HCT116 (cell line): ENCODE results near the gene SLC16A5. TPM values are rescaled to one million over a fixed set of nuclear protein-coding genes. Genes with fewer than 3 reads are reported as not detected.

ENCODE experiments used
- ATAC-seq: fragments of 200-7000 bp; cut with Tn5 transposase; 2 replicates; pipeline ENCODE4 v1.9.1; 2020; ENCODE audit warnings: mild to moderate bottlenecking, moderate library complexity
- BruUV-seq: library from RNA; stranded (reverse); fragments of 400-500 nt; replicated peaks from 2 replicates; lab custom pipeline; 2021; lab: Mats Ljungman, UMichigan
- CTCF ChIA-PET: fragments of 300-600 bp; sonication (Branson Sonifier 250); formaldehyde crosslinking; loops from one replicate; lab custom pipeline; 2021; ENCODE audit warnings: antibody characterized with exemption; lab: Charles Lee
- POLR2A ChIA-PET: fragments of 300-600, 350-600 bp; sonication (Branson Sonifier 250); formaldehyde crosslinking; loops from one replicate; lab custom pipeline; 2021; ENCODE audit warnings: antibody characterized with exemption; lab: Charles Lee
- RAD21 ChIA-PET, 2 experiments: fragments of 300-600 bp; sonication (Branson Sonifier 250); formaldehyde crosslinking; loops; one replicate each; lab custom pipeline; 2023; ENCODE audit warnings: low total read pairs in 2 of 2; ENCODE audit not compliant: uncharacterized antibody in 2 of 2, unreplicated experiment in 2 of 2, low non-redundant PET in 1 of 2; lab: Charles Lee
- DNase-seq: peaks from one replicate; pipeline ENCODE4 v3.0.0-alpha.2; 2010; ENCODE audit warnings: low read depth, low spot score
- H2AFZ ChIP-seq: fragments of 200-600 bp; shearing (Covaris generic), sonication (generic); 2 replicates; pipeline ENCODE4 v1.6.1; 2017; ENCODE audit warnings: low read depth, mixed run types, mixed read lengths, antibody characterized with exemption, low read length; ENCODE audit not compliant: poor library complexity, severe bottlenecking
- H3K27ac ChIP-seq: 2 replicates; pipeline ENCODE4 v1.5.1; 2012; ENCODE audit warnings: low read depth, low read length
- H3K27me3 ChIP-seq: fragments of 200-600 bp; sonication (generic); 2 replicates; pipeline ENCODE4 v1.6.1; 2016; ENCODE audit warnings: mixed run types, low read length, mixed read lengths; ENCODE audit not compliant: insufficient read depth
- H3K36me3 ChIP-seq, 2 experiments: fragments of 200-500 bp in 1 of 2; fragments of 200-600 bp in 1 of 2; sonication (Bioruptor generic) in 1 of 2; sonication (generic) in 1 of 2; 2 replicates each; pipeline versions ENCODE4 v1.5.1 to v1.6.1; 2014 to 2016; ENCODE audit warnings: low read length in 2 of 2, inconsistent platforms in 1 of 2, mixed read lengths in 1 of 2, mixed run types in 1 of 2; ENCODE audit not compliant: insufficient read depth in 2 of 2, control insufficient read depth in 1 of 2
- H3K4me1 ChIP-seq, 2 experiments: fragments of 200-600 bp in 1 of 2; sonication (generic) in 1 of 2; 2 replicates each; pipeline versions ENCODE4 v1.5.1 to v1.6.1; 2012 to 2017; ENCODE audit warnings: low read length in 2 of 2, inconsistent platforms in 1 of 2, mild to moderate bottlenecking in 1 of 2, mixed read lengths in 1 of 2, mixed run types in 1 of 2, moderate library complexity in 1 of 2; ENCODE audit not compliant: insufficient read depth in 2 of 2, control insufficient read depth in 1 of 2
- H3K4me2 ChIP-seq: fragments of 200-600 bp; sonication (generic); 2 replicates; pipeline ENCODE4 v1.6.1; 2017; ENCODE audit warnings: mixed run types, low read length, mixed read lengths
- H3K4me3 ChIP-seq, 2 experiments: fragments of 200-600 bp in 1 of 2; sonication (generic) in 1 of 2; replicated peaks in 1 of 2; 2 replicates each; pipeline ENCODE4 v1.5.1; 2011 to 2016; ENCODE audit warnings: low read length in 2 of 2, control low read depth in 1 of 2, low read depth in 1 of 2, mild to moderate bottlenecking in 1 of 2, mixed read lengths in 1 of 2, mixed run types in 1 of 2
- H3K79me2 ChIP-seq: fragments of 200-600 bp; sonication (generic); 2 replicates; pipeline ENCODE4 v1.6.1; 2017; ENCODE audit warnings: mild to moderate bottlenecking, mixed run types, low read length, moderate library complexity, mixed read lengths; ENCODE audit not compliant: insufficient read depth
- H3K9ac ChIP-seq: fragments of 200-600 bp; sonication (generic); 2 replicates; pipeline ENCODE4 v1.6.1; 2016; ENCODE audit warnings: low read length, mixed read lengths
- H3K9me2 ChIP-seq: fragments of 200-600 bp; sonication (generic), shearing (Covaris generic); 2 replicates; pipeline ENCODE4 v1.6.1; 2017; ENCODE audit warnings: mixed run types, mild to moderate bottlenecking, moderate library complexity; ENCODE audit not compliant: insufficient read depth
- H3K9me3 ChIP-seq, 2 experiments: fragments of 200-500 bp in 1 of 2; fragments of 200-600 bp in 1 of 2; sonication (Bioruptor generic) in 1 of 2; sonication (generic) in 1 of 2; 2 replicates each; pipeline ENCODE4 v1.6.1; 2014 to 2017; ENCODE audit warnings: low read length in 2 of 2, mixed read lengths in 2 of 2, inconsistent platforms in 1 of 2, low read depth in 1 of 2, mild to moderate bottlenecking in 1 of 2, mixed run types in 1 of 2, moderate library complexity in 1 of 2; ENCODE audit not compliant: control insufficient read depth in 1 of 2, insufficient read depth in 1 of 2
- H4K20me1 ChIP-seq: fragments of 200-600 bp; sonication (generic), shearing (Covaris generic); 2 replicates; pipeline ENCODE4 v1.6.1; 2017; ENCODE audit warnings: mixed run types, mild to moderate bottlenecking, moderate library complexity; ENCODE audit not compliant: insufficient read depth
- ATF3 ChIP-seq: IDR thresholded peaks from 2 replicates; pipeline ENCODE4 v1.6.1; 2012
- CBX3 ChIP-seq: IDR thresholded peaks from 2 replicates; pipeline ENCODE4 v1.6.1; 2012; ENCODE audit warnings: low read depth
- EGR1 ChIP-seq: IDR thresholded peaks from 2 replicates; pipeline ENCODE4 v1.6.1; 2012; ENCODE audit warnings: low read depth
- ELF1 ChIP-seq: IDR thresholded peaks from 2 replicates; pipeline ENCODE4 v1.6.1; 2012; ENCODE audit warnings: low read depth, borderline replicate concordance
- EZH2 ChIP-seq: fragments of 200-600 bp; sonication (generic); IDR thresholded peaks from 2 replicates; pipeline ENCODE4 v1.6.1; 2017; ENCODE audit warnings: antibody characterized with exemption, mixed run types
- EZH2phosphoT487 ChIP-seq: fragments of 200-600 bp; IDR thresholded peaks from 2 replicates; pipeline ENCODE4 v1.6.1; 2018; ENCODE audit warnings: antibody characterized with exemption, borderline replicate concordance
- FOSL1 ChIP-seq: IDR thresholded peaks from 2 replicates; pipeline ENCODE4 v1.6.1; 2012; ENCODE audit warnings: low read depth
- JUND ChIP-seq: IDR thresholded peaks from 2 replicates; pipeline ENCODE4 v1.6.1; 2012
- POLR2A ChIP-seq: IDR thresholded peaks from 2 replicates; pipeline ENCODE4 v1.7.0; 2011; ENCODE audit warnings: borderline replicate concordance; ENCODE audit not compliant: insufficient read depth, insufficient read length; ENCODE audit errors: extremely low read depth
- POLR2AphosphoS5 ChIP-seq: IDR thresholded peaks from 2 replicates; pipeline ENCODE4 v1.6.1; 2011; ENCODE audit warnings: mild to moderate bottlenecking, low read depth, low read length, moderate library complexity
- RAD21 ChIP-seq: IDR thresholded peaks from 2 replicates; pipeline ENCODE4 v1.6.1; 2012; ENCODE audit warnings: low read depth, mild to moderate bottlenecking
- SIN3A ChIP-seq: IDR thresholded peaks from 2 replicates; pipeline ENCODE4 v1.6.1; 2012; ENCODE audit warnings: low read depth
- SP1 ChIP-seq: IDR thresholded peaks from 2 replicates; pipeline ENCODE4 v1.6.1; 2012; ENCODE audit warnings: low read depth
- SRF ChIP-seq: IDR thresholded peaks from 2 replicates; pipeline ENCODE4 v1.6.1; 2012; ENCODE audit warnings: low read depth
- TCF7L2 ChIP-seq: IDR thresholded peaks from 2 replicates; pipeline ENCODE4 v1.7.0; 2011; ENCODE audit warnings: borderline replicate concordance, inconsistent platforms; ENCODE audit not compliant: insufficient read depth, insufficient read length; ENCODE audit errors: extremely low read depth
- YY1 ChIP-seq: IDR thresholded peaks from 2 replicates; pipeline ENCODE4 v1.6.1; 2011; ENCODE audit warnings: low read length, low read depth, moderate library complexity, mild to moderate bottlenecking; ENCODE audit not compliant: insufficient replicate concordance; ENCODE audit errors: extremely low read depth
- ZFX ChIP-seq: fragments of 450-650 bp; IDR thresholded peaks from 2 replicates; pipeline ENCODE4 v1.6.1; 2017
- ZNF274 ChIP-seq: fragments of 200-500 bp; sonication (Bioruptor generic); IDR thresholded peaks from 2 replicates; pipeline ENCODE4 v1.6.1; 2014; ENCODE audit warnings: mild to moderate bottlenecking, low read depth, low read length, inconsistent platforms
- intact Hi-C: fragments of 100-400 bp; cut with micrococcal nuclease; formaldehyde crosslinking; loops from 2 replicates; pipeline ENCODE4 v1.10.0; 2022
- total RNA-seq: library from RNA; stranded (reverse); gene quantifications from one replicate; pipeline ENCODE4 v1.2.1, GENCODE V29; 2021; ENCODE audit not compliant: unreplicated experiment
- TF ChIP-seq, protein P1 (sequence below): IDR thresholded peaks from 2 replicates; pipeline ENCODE4 v1.6.1; 2012; ENCODE audit warnings: low read depth
- TF ChIP-seq, protein P2 (sequence below), 3 experiments: fragments of 200-600 bp in 1 of 3; sonication (generic) in 1 of 3; IDR thresholded peaks in 2 of 3; conservative IDR thresholded peaks in 1 of 3; 2 replicates each; pipeline ENCODE4 v1.5.1; 2012 to 2017; ENCODE audit warnings: low read depth in 2 of 3, low read length in 2 of 3, antibody characterized with exemption in 1 of 3, borderline replicate concordance in 1 of 3, control low read depth in 1 of 3, mild to moderate bottlenecking in 1 of 3, mixed read lengths in 1 of 3, mixed run types in 1 of 3, moderate library complexity in 1 of 3; ENCODE audit not compliant: insufficient read depth in 1 of 3

Gene SLC16A5
- total RNA-seq, 1 experiment from 2014 or later = 79.3 TPM

DNA sequence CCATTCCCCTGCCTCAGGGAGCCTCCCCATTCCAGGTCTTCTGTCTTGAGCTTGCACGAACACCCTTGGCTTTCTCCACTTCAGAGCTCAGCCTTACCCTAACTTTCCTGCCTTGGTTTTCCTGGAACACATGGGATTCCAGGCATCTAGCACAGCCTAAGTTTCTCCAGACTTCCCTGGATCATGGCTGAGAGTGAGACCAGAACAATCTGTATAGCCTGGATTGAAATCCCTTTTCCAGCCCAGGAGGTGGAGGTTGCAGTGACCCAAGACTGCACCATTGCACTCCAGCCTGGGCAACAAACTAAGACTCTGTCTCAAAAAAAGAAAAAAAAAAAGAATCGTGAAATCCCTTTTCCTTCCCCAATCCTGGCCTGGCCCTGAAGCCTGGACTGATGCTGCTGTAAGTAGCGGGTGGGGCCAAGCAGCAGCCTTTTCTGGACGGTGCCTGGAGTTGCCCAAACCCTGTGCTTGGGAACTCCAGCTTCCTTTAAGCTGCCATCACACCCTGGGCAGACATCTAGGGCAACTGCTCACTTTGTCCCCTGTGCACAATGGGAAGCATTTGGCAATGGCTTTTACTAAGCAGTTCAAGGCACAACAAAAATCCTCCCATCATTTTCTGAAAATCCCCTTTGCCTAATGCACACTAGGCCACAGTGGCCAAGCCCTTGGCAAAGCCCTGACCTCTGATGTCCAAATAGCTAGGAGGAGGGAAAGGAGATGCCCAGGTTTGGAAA lies 12.0 kb upstream of the SLC16A5 start:
- Histone ChIP-seq H4K20me1 (no peaks in the 10 kb centered on the region), H3K4me3 (no peak overlapping the region), H3K27ac (peak overlapping the region; percentile 3; the same call in 1 of the 2 replicates), H3K4me1 (peaks cover 57 to 61% of the 10 kb centered on the region in 2 experiments), H3K9me3 (no peaks in the 10 kb centered on the region), H2AFZ (no peak overlapping the region), H3K36me3 (no peaks in the 10 kb centered on the region), H3K9ac (peak overlapping the region; percentile 15; the same call in 1 of the 2 replicates), H3K27me3 (no peaks in the 10 kb centered on the region), H3K79me2 (no peaks in the 10 kb centered on the region), H3K9me2 (no peaks in the 10 kb centered on the region), H3K4me2 (peak overlapping the region; percentile 11; the same call in 1 of the 2 replicates)
- ChIA-PET RAD21 (interaction anchor here in 1 of 2 experiments (0.9 kb wide), 1 partner anchor 38 kb away, joined by 3 read pairs; no protein-coding TSS in a partner anchor), POLR2A (interaction anchor here (1.5 kb wide), 1 partner anchor 34 kb away, joined by 4 read pairs; the partner anchor contains the start of gene ARMC7), CTCF (interaction anchor here (1.0 to 1.7 kb wide), 3 partner anchors 21 to 126 kb away, joined by 3 to 5 read pairs (median 4); no protein-coding TSS in a partner anchor)
- ATAC-seq (no peak), DNase-seq (no peak)
- intact Hi-C loops = no loop called here
- BruUV-seq = no TSS peak
- TF ChIP-seq POLR2A = no peak
- TF ChIP-seq POLR2AphosphoS5 = no peak
- TF ChIP-seq, protein P1, sequence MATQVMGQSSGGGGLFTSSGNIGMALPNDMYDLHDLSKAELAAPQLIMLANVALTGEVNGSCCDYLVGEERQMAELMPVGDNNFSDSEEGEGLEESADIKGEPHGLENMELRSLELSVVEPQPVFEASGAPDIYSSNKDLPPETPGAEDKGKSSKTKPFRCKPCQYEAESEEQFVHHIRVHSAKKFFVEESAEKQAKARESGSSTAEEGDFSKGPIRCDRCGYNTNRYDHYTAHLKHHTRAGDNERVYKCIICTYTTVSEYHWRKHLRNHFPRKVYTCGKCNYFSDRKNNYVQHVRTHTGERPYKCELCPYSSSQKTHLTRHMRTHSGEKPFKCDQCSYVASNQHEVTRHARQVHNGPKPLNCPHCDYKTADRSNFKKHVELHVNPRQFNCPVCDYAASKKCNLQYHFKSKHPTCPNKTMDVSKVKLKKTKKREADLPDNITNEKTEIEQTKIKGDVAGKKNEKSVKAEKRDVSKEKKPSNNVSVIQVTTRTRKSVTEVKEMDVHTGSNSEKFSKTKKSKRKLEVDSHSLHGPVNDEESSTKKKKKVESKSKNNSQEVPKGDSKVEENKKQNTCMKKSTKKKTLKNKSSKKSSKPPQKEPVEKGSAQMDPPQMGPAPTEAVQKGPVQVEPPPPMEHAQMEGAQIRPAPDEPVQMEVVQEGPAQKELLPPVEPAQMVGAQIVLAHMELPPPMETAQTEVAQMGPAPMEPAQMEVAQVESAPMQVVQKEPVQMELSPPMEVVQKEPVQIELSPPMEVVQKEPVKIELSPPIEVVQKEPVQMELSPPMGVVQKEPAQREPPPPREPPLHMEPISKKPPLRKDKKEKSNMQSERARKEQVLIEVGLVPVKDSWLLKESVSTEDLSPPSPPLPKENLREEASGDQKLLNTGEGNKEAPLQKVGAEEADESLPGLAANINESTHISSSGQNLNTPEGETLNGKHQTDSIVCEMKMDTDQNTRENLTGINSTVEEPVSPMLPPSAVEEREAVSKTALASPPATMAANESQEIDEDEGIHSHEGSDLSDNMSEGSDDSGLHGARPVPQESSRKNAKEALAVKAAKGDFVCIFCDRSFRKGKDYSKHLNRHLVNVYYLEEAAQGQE = no peak
- no peak for TF ChIP-seq SP1
- TF ChIP-seq ELF1 = no peak
- no peak for TF ChIP-seq TCF7L2
- TF ChIP-seq ATF3 = no peak
- TF ChIP-seq FOSL1 = no peak
- no peak for TF ChIP-seq SRF
- no peak for TF ChIP-seq EGR1
- TF ChIP-seq ZFX = no peak
- TF ChIP-seq SIN3A = no peak
- TF ChIP-seq JUND = no peak
- no peak for TF ChIP-seq ZNF274
- TF ChIP-seq EZH2 = no peak
- TF ChIP-seq, protein P2, sequence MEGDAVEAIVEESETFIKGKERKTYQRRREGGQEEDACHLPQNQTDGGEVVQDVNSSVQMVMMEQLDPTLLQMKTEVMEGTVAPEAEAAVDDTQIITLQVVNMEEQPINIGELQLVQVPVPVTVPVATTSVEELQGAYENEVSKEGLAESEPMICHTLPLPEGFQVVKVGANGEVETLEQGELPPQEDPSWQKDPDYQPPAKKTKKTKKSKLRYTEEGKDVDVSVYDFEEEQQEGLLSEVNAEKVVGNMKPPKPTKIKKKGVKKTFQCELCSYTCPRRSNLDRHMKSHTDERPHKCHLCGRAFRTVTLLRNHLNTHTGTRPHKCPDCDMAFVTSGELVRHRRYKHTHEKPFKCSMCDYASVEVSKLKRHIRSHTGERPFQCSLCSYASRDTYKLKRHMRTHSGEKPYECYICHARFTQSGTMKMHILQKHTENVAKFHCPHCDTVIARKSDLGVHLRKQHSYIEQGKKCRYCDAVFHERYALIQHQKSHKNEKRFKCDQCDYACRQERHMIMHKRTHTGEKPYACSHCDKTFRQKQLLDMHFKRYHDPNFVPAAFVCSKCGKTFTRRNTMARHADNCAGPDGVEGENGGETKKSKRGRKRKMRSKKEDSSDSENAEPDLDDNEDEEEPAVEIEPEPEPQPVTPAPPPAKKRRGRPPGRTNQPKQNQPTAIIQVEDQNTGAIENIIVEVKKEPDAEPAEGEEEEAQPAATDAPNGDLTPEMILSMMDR (IDR thresholded peaks at IDR 0.05 in 2 of 3, conservative IDR thresholded peaks at IDR 0.05 in 1 of 3; ENCODE audit: borderline replicate concordance in 1 of 3, insufficient read depth in 1 of 3, low read depth in 2 of 3, low read length in 2 of 3) = no peak
- TF ChIP-seq EZH2phosphoT487 = no peak
- no peak for TF ChIP-seq RAD21
- no peak for TF ChIP-seq YY1
- TF ChIP-seq CBX3 = no peak
